Fibroblast of lung (primary cell): ENCODE data around the gene TLR2. TPM values are rescaled to one million over a fixed set of nuclear protein-coding genes. Genes with fewer than 3 reads are reported as not detected.

Source experiments
- DNase-seq, 2 donors: peaks; one replicate each; pipeline versions ENCODE4 v3.0.0 to v3.0.0-alpha.2; 2010; ENCODE audit warnings: low read depth in 2 of 2
- H2AFZ ChIP-seq: 2 replicates; pipeline ENCODE4 v1.5.1; 2012; ENCODE audit warnings: low read length, control low read depth, inconsistent platforms
- H3K27ac ChIP-seq: 2 replicates; pipeline ENCODE4 v1.5.1; 2011; ENCODE audit warnings: low read length, control low read depth; ENCODE audit not compliant: insufficient read depth
- H3K27me3 ChIP-seq: 2 replicates; pipeline ENCODE4 v1.5.1; 2011; ENCODE audit warnings: mild to moderate bottlenecking, low read length; ENCODE audit not compliant: control insufficient read depth, insufficient read depth
- H3K36me3 ChIP-seq: 2 replicates; pipeline ENCODE4 v1.5.1; 2011; ENCODE audit warnings: low read length; ENCODE audit not compliant: control insufficient read depth, insufficient read depth
- H3K4me1 ChIP-seq: 2 replicates; pipeline ENCODE4 v1.5.1; 2011; ENCODE audit warnings: low read length; ENCODE audit not compliant: control insufficient read depth, insufficient read depth; ENCODE audit errors: extremely low read depth
- H3K4me2 ChIP-seq: 2 replicates; pipeline ENCODE4 v1.5.1; 2011; ENCODE audit warnings: low read length, control low read depth; ENCODE audit not compliant: insufficient read depth; ENCODE audit errors: extremely low read depth
- H3K4me3 ChIP-seq, 4 experiments: fragments of 200-600 bp in 1 of 4; sonication (generic) in 1 of 4; replicated peaks in 1 of 4; 2 replicates each; pipeline ENCODE4 v1.5.1; 2011 to 2016; ENCODE audit warnings: low read length in 4 of 4, low read depth in 3 of 4, mild to moderate bottlenecking in 3 of 4, control low read depth in 2 of 4, inconsistent platforms in 1 of 4, mixed read lengths in 1 of 4; ENCODE audit not compliant: insufficient read depth in 1 of 4; ENCODE audit errors: control extremely low read depth in 1 of 4
- H3K79me2 ChIP-seq: 2 replicates; pipeline ENCODE4 v1.5.1; 2012; ENCODE audit warnings: mild to moderate bottlenecking, low read length, inconsistent platforms; ENCODE audit not compliant: control insufficient read depth, insufficient read depth
- H3K9ac ChIP-seq: 2 replicates; pipeline ENCODE4 v1.5.1; 2011; ENCODE audit warnings: mild to moderate bottlenecking, low read length, control low read depth; ENCODE audit not compliant: insufficient read depth
- H3K9me3 ChIP-seq: 2 replicates; pipeline ENCODE4 v1.5.1; 2012; ENCODE audit warnings: low read depth, low read length; ENCODE audit not compliant: control insufficient read depth, insufficient read depth
- H4K20me1 ChIP-seq: 2 replicates; pipeline ENCODE4 v1.5.1; 2011; ENCODE audit warnings: low read length; ENCODE audit not compliant: control insufficient read depth, insufficient read depth; ENCODE audit errors: extremely low read depth
- EZH2 ChIP-seq: IDR thresholded peaks from 2 replicates; pipeline ENCODE4 v1.5.1; 2012; ENCODE audit warnings: low read length, control low read depth, mild to moderate bottlenecking; ENCODE audit errors: missing control alignments
- polyA minus RNA-seq: library from RNA; depleted of rRNA, polyadenylated mRNA; stranded (reverse); fragments of >200 nt; gene quantifications from 2 replicates; pipeline ENCODE4 v1.2.3, GENCODE V29; 2011; ENCODE audit warnings: low replicate concordance
- polyA plus RNA-seq, 2 donors: library from polyadenylated mRNA; depleted of rRNA in 1 of 2; stranded (reverse) in 1 of 2; unstranded in 1 of 2; fragments of >200 nt; gene quantifications; 2 replicates each; pipeline ENCODE4 v1.2.1, GENCODE V29; 2011 to 2012; ENCODE audit warnings: missing spikeins in 1 of 2
- total RNA-seq: library from RNA; depleted of rRNA; stranded (reverse); fragments of >200 nt; gene quantifications from 2 replicates; pipeline ENCODE4 v1.2.1, GENCODE V29; 2014
- TF ChIP-seq, protein P1 (sequence below), 2 donors: IDR thresholded peaks in 1 of 2; conservative IDR thresholded peaks in 1 of 2; 1 replicate in 1 of 2; 2 replicates in 1 of 2; pipeline ENCODE4 v1.5.1; 2011 to 2012; ENCODE audit warnings: low read length in 2 of 2, control low read depth in 1 of 2, inconsistent platforms in 1 of 2, low read depth in 1 of 2, mild to moderate bottlenecking in 1 of 2

Gene TLR2, protein sequence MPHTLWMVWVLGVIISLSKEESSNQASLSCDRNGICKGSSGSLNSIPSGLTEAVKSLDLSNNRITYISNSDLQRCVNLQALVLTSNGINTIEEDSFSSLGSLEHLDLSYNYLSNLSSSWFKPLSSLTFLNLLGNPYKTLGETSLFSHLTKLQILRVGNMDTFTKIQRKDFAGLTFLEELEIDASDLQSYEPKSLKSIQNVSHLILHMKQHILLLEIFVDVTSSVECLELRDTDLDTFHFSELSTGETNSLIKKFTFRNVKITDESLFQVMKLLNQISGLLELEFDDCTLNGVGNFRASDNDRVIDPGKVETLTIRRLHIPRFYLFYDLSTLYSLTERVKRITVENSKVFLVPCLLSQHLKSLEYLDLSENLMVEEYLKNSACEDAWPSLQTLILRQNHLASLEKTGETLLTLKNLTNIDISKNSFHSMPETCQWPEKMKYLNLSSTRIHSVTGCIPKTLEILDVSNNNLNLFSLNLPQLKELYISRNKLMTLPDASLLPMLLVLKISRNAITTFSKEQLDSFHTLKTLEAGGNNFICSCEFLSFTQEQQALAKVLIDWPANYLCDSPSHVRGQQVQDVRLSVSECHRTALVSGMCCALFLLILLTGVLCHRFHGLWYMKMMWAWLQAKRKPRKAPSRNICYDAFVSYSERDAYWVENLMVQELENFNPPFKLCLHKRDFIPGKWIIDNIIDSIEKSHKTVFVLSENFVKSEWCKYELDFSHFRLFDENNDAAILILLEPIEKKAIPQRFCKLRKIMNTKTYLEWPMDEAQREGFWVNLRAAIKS
- total RNA-seq: under 0.01 and 0.77 TPM in 2 replicates
- polyA plus RNA-seq: 0.17 and 0.29 TPM in 2 replicates
- 0.06 and 0.16 TPM in 2 replicates for polyA plus RNA-seq (2012)
- not detected in 2 replicates for polyA minus RNA-seq

DNA sequence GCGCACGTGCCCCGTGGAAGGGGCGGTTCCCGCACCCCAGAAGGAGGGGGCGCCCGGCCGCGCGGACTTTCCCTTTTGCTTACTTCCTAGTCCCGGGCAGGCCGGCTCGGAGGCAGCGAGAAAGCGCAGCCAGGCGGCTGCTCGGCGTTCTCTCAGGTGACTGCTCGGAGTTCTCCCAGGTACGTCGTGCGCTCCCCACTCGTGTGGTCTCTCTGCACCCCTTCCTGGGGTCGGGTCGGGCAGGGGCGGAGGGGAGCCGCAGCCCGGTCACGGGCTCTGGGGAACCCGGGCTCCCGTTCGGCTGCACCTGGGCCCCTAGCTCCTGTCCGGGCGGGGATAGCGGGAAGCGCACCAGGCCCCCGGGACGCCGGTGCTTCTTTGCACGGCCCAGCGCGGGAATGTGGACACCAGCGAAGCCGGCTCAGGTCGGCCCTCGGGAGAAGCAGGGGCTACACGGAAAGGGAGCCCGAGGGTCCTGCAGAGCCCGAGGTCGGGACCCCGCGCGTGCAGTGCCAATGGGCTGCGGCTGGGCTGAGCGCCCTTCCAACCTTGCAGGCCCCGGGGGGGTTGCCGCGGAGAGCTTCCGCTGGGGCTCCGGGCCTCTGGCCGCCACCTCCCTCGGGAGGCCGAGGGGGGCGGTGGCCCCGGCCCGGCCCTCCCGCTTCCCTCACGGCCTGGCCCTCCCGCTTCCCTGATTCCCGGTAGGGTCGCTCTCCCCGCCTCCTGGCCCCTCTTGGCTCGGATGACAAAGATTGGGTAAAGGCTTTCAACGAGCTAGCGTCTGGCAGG lies at the start of gene TLR2:
Gene TLR2, plus strand, starts transcription at position 99 of the 789 bp plus-strand sequence. CDS start 18,628 bp downstream, outside the sequence.
- no peaks in the 10 kb centered on the region for H3K79me2 ChIP-seq
- H3K9ac ChIP-seq: no peak within 1 kb of the TSS
- H2AFZ ChIP-seq: peak within 1 kb of the TSS; percentile 40
- no peak within 1 kb of the TSS for H3K27ac ChIP-seq
- H3K4me3 ChIP-seq: peak within 1 kb of the TSS; percentile 32 to 59 (median 46)
- H3K27me3 ChIP-seq: peaks cover 24% of the 10 kb centered on the region
- H3K9me3 ChIP-seq: no peaks in the 10 kb centered on the region
- peak in 1 of 2 donors; percentile 7 for DNase-seq
- H3K4me2 ChIP-seq: peak within 1 kb of the TSS; percentile 94
- H4K20me1 ChIP-seq: no peaks in the 10 kb centered on the region
- H3K36me3 ChIP-seq: no peaks in the 10 kb centered on the region
- TF ChIP-seq, protein P1, sequence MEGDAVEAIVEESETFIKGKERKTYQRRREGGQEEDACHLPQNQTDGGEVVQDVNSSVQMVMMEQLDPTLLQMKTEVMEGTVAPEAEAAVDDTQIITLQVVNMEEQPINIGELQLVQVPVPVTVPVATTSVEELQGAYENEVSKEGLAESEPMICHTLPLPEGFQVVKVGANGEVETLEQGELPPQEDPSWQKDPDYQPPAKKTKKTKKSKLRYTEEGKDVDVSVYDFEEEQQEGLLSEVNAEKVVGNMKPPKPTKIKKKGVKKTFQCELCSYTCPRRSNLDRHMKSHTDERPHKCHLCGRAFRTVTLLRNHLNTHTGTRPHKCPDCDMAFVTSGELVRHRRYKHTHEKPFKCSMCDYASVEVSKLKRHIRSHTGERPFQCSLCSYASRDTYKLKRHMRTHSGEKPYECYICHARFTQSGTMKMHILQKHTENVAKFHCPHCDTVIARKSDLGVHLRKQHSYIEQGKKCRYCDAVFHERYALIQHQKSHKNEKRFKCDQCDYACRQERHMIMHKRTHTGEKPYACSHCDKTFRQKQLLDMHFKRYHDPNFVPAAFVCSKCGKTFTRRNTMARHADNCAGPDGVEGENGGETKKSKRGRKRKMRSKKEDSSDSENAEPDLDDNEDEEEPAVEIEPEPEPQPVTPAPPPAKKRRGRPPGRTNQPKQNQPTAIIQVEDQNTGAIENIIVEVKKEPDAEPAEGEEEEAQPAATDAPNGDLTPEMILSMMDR (conservative IDR thresholded peaks at IDR 0.05 in 1 of 2, IDR thresholded peaks at IDR 0.05 in 1 of 2; ENCODE audit: low read depth in 1 of 2, low read length in 2 of 2): no peak
- TF ChIP-seq EZH2: peak; percentile 8
- H3K4me1 ChIP-seq: no peaks in the 10 kb centered on the region

DNA sequence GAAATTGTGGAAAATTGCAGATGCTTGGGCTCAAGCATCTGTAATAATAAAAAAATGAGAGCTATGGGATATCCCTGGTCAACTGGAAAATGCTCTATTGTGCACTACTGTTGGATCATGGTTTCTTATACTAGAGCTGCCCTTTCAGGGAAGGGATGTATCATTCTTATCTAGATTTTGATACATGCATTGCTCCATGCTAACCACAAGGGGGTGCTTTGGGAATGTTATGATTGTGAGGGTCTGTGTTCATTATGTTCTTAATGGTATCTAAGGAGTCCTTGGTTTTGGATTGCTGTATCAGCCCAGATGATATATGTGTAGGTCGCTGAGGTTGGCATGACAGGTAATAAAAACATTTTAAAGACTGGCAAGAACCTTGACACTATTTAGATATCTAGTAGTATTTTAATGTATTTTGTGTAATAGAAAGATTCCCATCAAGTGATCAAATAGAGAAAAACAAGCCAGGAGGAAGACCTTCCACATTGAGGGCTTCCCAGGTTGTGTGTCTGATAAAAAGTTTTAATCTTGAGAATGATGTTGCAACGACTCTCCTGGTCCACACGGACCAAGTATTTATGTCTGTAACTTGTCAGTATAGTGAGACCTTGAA lies 49.2 kb upstream of the TLR2 start:
- TF ChIP-seq, protein P1 (conservative IDR thresholded peaks at IDR 0.05 in 1 of 2, IDR thresholded peaks at IDR 0.05 in 1 of 2; ENCODE audit: low read depth in 1 of 2, low read length in 2 of 2): peak; percentile 76 to 83
- no peak for TF ChIP-seq EZH2
- DNase-seq: peak; percentile 17 to 54
- Histone ChIP-seq H3K9ac (no peak overlapping the region), H4K20me1 (no peaks in the 10 kb centered on the region), H3K4me2 (no peak overlapping the region), H3K27me3 (no peaks in the 10 kb centered on the region), H3K79me2 (no peaks in the 10 kb centered on the region), H3K4me1 (no peaks in the 10 kb centered on the region), H3K36me3 (peaks cover 3% of the 10 kb centered on the region), H2AFZ (no peak overlapping the region), H3K27ac (no peak overlapping the region), H3K4me3 (no peak overlapping the region), H3K9me3 (no peaks in the 10 kb centered on the region)
